ENCODE measurements around the gene ATF7IP.
"Not testable (repeated sequence)": the region's sequence is repeated elsewhere in the genome, so short reads cannot be mapped to it uniquely, and the experiment has no call there.

Gene ATF7IP

GRCh38 chr12:14384783-14385638, 19.5 kb downstream of the ATF7IP start:
- DNase-seq, result no peak

GRCh38 chr12:14387219-14387871, 21.9 kb downstream of the ATF7IP start:
- no peak for DNase-seq

GRCh38 chr12:14390449-14390848, 25.0 kb downstream of the ATF7IP start:
- DNase-seq, result no peak

- DNase-seq, result no peak
Observed at GRCh38 chr12:14390870-14391530, 25.5 kb downstream of the ATF7IP start.

GRCh38 chr12:14393751-14394150, 28.3 kb downstream of the ATF7IP start:
- no peak for DNase-seq

GRCh38 chr12:14394317-14395073, 29.0 kb downstream of the ATF7IP start:
- no peak for DNase-seq

GRCh38 chr12:14395074-14395778, 29.7 kb downstream of the ATF7IP start:
- DNase-seq, result no peak

GRCh38 chr12:14396071-14396470, 30.6 kb downstream of the ATF7IP start:
- no peak for DNase-seq

GRCh38 chr12:14399871-14400270, 34.4 kb downstream of the ATF7IP start:
- DNase-seq, result no peak

GRCh38 chr12:14400599-14400998, 35.1 kb downstream of the ATF7IP start:
- DNase-seq, result no peak

GRCh38 chr12:14401267-14401666, 35.8 kb downstream of the ATF7IP start:
- DNase-seq, result not testable (repeated sequence)

- no peak for DNase-seq
Observed at GRCh38 chr12:14402697-14403096, 37.2 kb downstream of the ATF7IP start.

GRCh38 chr12:14403293-14403692, 37.8 kb downstream of the ATF7IP start:
- no peak for DNase-seq

GRCh38 chr12:14403711-14404196, 38.3 kb downstream of the ATF7IP start:
- no peak for DNase-seq

- not testable (repeated sequence) for DNase-seq
Observed at GRCh38 chr12:14405407-14405806, 39.9 kb downstream of the ATF7IP start.

- no peak for DNase-seq
Observed at GRCh38 chr12:14408208-14408607, 42.7 kb downstream of the ATF7IP start.

GRCh38 chr12:14410177-14410576, 44.7 kb downstream of the ATF7IP start:
- DNase-seq, result no peak

- no peak for DNase-seq
Observed at GRCh38 chr12:14410841-14411569, 45.5 kb downstream of the ATF7IP start.

- DNase-seq, result no peak
Observed at GRCh38 chr12:14416658-14417057, 51.2 kb downstream of the ATF7IP start.

GRCh38 chr12:14417715-14418114, 52.2 kb downstream of the ATF7IP start:
- DNase-seq, result peak; percentile 30

GRCh38 chr12:14418451-14418890, 53.0 kb downstream of the ATF7IP start:
- DNase-seq, result no peak
